ENCODE results near the gene ZSWIM6. TPM values are rescaled to one million over a fixed set of nuclear protein-coding genes. Genes with fewer than 3 reads are reported as not detected.

Gene ZSWIM6
- polyA plus RNA-seq, 2 of the 4 experiments (the other 2 are of a cell fraction): 8.9 to 18.0 TPM

DNA sequence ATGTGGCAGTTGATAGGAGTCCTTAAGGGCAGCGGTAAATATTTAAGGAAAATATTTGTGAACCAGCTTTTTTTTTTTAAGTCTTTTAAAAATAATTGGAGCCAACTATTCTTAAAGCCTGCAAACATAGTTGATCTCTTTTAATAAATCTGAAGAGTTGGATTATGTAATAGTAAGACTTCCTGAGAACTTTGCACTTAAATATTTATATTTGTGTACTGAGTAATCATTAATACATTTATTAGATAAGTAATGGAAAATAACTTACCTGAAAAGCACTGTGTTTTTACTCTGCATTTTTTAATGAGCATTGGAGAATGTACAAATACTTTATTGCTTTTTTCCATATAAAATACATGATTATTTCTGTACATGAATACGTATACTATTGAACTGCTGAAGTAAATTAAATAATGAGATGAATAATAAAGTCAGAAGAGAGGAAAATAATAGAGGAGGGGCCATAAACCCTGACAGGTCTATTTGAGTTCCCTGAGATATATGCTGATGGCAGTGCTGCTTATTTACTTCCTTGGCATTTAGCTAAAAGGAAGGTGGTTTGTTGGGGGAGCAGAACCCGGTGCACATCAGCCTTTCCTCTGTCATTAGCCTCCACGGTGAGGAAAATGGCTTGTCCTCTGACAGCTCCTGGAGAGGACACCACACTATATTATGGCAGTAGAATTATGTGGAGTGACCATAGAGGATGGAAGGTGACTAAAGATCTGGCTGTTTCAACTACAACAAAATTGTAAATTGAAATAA, 148.0 kb downstream of the ZSWIM6 start:
- POLR2A ChIA-PET: no interaction called here
- Histone ChIP-seq H3K4me1 (peaks cover 20% of the 10 kb centered on the region), H3K27ac (peak overlapping the region in 1 of 2 experiments; percentile 43; a peak in 1 of 6 replicates), H3K4me3 (no peak overlapping the region), H3K9me3 (no peaks in the 10 kb centered on the region), H3K4me2 (peak overlapping the region; percentile 53)
- CTCF ChIA-PET: interaction anchor here (0.9 kb wide), 1 partner anchor 92 kb away, joined by 3 read pairs; no protein-coding TSS in a partner anchor
- ATAC-seq (peak in 1 of 2 experiments; percentile 35; a peak in 1 of 6 replicates), FAIRE-seq (no peak), DNase-seq (ENCODE audit: low read depth in 1 of 2, low spot score in 1 of 2) (no peak)
- TF ChIP-seq TFCP2L1 (CRISPR knock-in tag; IDR thresholded peaks at IDR 0.05) (no peak), POLR2A (IDR thresholded peaks at IDR 0.05; ENCODE audit: low read length) (no peak), CEBPB (IDR thresholded peaks at IDR 0.05) (no peak), BHLHE40 (IDR thresholded peaks at IDR 0.05; ENCODE audit: low read depth, low read length) (no peak), ZFP36 (IDR thresholded peaks at IDR 0.05; ENCODE audit: borderline replicate concordance, partially characterized antibody) (no peak)
- TF ChIP-seq, protein P1, sequence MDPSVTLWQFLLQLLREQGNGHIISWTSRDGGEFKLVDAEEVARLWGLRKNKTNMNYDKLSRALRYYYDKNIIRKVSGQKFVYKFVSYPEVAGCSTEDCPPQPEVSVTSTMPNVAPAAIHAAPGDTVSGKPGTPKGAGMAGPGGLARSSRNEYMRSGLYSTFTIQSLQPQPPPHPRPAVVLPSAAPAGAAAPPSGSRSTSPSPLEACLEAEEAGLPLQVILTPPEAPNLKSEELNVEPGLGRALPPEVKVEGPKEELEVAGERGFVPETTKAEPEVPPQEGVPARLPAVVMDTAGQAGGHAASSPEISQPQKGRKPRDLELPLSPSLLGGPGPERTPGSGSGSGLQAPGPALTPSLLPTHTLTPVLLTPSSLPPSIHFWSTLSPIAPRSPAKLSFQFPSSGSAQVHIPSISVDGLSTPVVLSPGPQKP (IDR thresholded peaks at IDR 0.05; ENCODE audit: low read depth, low read length): no peak
- WGBS (ENCODE audit: missing lambda C conversion rate): 44% methylated on average over 4 of the region's 4 CpGs

DNA sequence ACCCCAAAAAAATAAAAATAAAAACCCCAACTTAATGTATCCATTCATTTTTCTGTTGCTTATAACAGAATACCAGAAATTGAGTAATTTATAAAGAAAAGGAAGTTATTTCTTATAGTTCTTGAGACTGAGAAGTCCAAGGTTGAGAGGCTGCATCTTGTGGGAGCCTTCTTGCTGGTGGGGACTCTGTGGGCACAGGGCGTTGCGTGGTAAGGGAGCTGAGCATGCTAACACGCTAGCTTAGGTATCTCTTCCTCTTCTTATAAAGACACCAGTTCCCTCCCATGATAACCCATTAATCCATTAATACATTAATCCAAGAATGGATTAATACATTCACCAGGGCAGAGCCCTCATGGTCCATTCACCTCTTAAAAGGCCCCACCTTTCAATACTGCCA, 150.9 kb downstream of the ZSWIM6 start:
- WGBS (ENCODE audit: missing lambda C conversion rate): 98% methylated on average over 3 of the region's 3 CpGs
- Histone ChIP-seq H3K4me2 (no peak overlapping the region), H3K4me1 (peaks cover 20% of the 10 kb centered on the region), H3K27ac (no peak overlapping the region), H3K4me3 (no peak overlapping the region), H3K9me3 (no peaks in the 10 kb centered on the region)
- ChIA-PET POLR2A (no interaction called here), CTCF (no interaction called here)
- no peak for DNase-seq (ENCODE audit: low read depth in 1 of 2, low spot score in 1 of 2)
- FAIRE-seq: no peak
- TF ChIP-seq KDM5A (IDR thresholded peaks at IDR 0.05) (no peak), EP300 (IDR thresholded peaks at IDR 0.05) (no peak), CBX8 (IDR thresholded peaks at IDR 0.05) (no peak), POLR2A (IDR thresholded peaks at IDR 0.05; ENCODE audit: low read length) (no peak), CHD2 (IDR thresholded peaks at IDR 0.05; ENCODE audit: low read length, partially characterized antibody) (no peak), EHF (CRISPR knock-in tag; IDR thresholded peaks at IDR 0.05) (no peak), ZC3H11A (IDR thresholded peaks at IDR 0.05) (no peak), PHF8 (IDR thresholded peaks at IDR 0.05; ENCODE audit: borderline replicate concordance, low read depth) (no peak), NFE2L2 (conservative IDR thresholded peaks at IDR 0.05; ENCODE audit: low read length) (no peak), TP53 (CRISPR knock-in tag; IDR thresholded peaks at IDR 0.05) (no peak), SREBF2 (IDR thresholded peaks at IDR 0.05) (no peak), HOXB13 (CRISPR knock-in tag; IDR thresholded peaks at IDR 0.05; ENCODE audit: low read depth) (no peak), GATA3 (IDR thresholded peaks at IDR 0.05; ENCODE audit: borderline replicate concordance) (no peak), MAFK (IDR thresholded peaks at IDR 0.05; ENCODE audit: partially characterized antibody) (no peak), MYC (IDR thresholded peaks at IDR 0.05; ENCODE audit: borderline replicate concordance, low read length) (no peak), HDAC2 (IDR thresholded peaks at IDR 0.05) (no peak), FOXS1 (CRISPR knock-in tag; IDR thresholded peaks at IDR 0.05) (no peak)
- ATAC-seq: no peak

DNA sequence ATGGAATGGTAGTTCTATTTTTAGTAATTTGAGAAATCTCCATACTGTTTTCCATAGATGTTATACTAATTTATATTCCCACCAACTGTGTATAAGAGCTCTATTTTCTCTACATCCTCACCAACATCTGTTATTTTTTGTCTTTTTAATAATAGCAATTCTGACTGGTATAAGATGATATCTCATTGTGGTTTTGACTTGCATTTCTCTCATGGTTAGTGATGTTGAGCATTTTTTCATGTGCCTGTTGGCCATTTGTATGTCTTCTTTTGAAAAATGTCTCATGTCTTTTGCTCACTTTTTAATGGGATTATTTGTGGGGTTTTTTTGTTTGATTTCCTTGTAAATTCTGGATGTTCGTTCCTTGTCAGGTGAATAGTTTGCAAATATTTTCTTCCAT, 154.4 kb downstream of the ZSWIM6 start:
- Histone ChIP-seq H3K4me3 (no peak overlapping the region), H3K27ac (no peak overlapping the region), H3K9me3 (no peaks in the 10 kb centered on the region), H3K4me1 (no peaks in the 10 kb centered on the region), H3K4me2 (no peak overlapping the region)
- ChIA-PET CTCF (no interaction called here), POLR2A (no interaction called here)
- no peak for DNase-seq (ENCODE audit: low read depth in 1 of 2, low spot score in 1 of 2)
- FAIRE-seq: peak; percentile 7
- no peak for ATAC-seq
- WGBS (ENCODE audit: missing lambda C conversion rate): 92% methylated on average over 1 of the region's 1 CpG
- TF ChIP-seq, protein P2, sequence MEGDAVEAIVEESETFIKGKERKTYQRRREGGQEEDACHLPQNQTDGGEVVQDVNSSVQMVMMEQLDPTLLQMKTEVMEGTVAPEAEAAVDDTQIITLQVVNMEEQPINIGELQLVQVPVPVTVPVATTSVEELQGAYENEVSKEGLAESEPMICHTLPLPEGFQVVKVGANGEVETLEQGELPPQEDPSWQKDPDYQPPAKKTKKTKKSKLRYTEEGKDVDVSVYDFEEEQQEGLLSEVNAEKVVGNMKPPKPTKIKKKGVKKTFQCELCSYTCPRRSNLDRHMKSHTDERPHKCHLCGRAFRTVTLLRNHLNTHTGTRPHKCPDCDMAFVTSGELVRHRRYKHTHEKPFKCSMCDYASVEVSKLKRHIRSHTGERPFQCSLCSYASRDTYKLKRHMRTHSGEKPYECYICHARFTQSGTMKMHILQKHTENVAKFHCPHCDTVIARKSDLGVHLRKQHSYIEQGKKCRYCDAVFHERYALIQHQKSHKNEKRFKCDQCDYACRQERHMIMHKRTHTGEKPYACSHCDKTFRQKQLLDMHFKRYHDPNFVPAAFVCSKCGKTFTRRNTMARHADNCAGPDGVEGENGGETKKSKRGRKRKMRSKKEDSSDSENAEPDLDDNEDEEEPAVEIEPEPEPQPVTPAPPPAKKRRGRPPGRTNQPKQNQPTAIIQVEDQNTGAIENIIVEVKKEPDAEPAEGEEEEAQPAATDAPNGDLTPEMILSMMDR (IDR thresholded peaks at IDR 0.05): no peak
- TF ChIP-seq RARB (CRISPR knock-in tag; IDR thresholded peaks at IDR 0.05): no peak
- TF ChIP-seq, protein P3, sequence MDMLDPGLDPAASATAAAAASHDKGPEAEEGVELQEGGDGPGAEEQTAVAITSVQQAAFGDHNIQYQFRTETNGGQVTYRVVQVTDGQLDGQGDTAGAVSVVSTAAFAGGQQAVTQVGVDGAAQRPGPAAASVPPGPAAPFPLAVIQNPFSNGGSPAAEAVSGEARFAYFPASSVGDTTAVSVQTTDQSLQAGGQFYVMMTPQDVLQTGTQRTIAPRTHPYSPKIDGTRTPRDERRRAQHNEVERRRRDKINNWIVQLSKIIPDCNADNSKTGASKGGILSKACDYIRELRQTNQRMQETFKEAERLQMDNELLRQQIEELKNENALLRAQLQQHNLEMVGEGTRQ (IDR thresholded peaks at IDR 0.05): no peak
- no peak for TF ChIP-seq TFCP2L1 (CRISPR knock-in tag; IDR thresholded peaks at IDR 0.05)
- no peak for TF ChIP-seq NFE2L2 (conservative IDR thresholded peaks at IDR 0.05; ENCODE audit: low read length)
- TF ChIP-seq, protein P4, sequence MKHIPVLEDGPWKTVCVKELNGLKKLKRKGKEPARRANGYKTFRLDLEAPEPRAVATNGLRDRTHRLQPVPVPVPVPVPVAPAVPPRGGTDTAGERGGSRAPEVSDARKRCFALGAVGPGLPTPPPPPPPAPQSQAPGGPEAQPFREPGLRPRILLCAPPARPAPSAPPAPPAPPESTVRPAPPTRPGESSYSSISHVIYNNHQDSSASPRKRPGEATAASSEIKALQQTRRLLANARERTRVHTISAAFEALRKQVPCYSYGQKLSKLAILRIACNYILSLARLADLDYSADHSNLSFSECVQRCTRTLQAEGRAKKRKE (CRISPR knock-in tag; IDR thresholded peaks at IDR 0.05; ENCODE audit: low read depth): no peak
- TF ChIP-seq BHLHE40 (IDR thresholded peaks at IDR 0.05; ENCODE audit: low read depth, low read length): no peak
- TF ChIP-seq CBX8 (IDR thresholded peaks at IDR 0.05): no peak
- TF ChIP-seq TP53 (CRISPR knock-in tag; IDR thresholded peaks at IDR 0.05): no peak
- no peak for TF ChIP-seq FOSL2 (IDR thresholded peaks at IDR 0.05)
- TF ChIP-seq FOSL2 (CRISPR knock-in tag; IDR thresholded peaks at IDR 0.05): no peak
- TF ChIP-seq RAD21 (conservative IDR thresholded peaks at IDR 0.05 in 1 of 2, IDR thresholded peaks at IDR 0.05 in 1 of 2): no peak
- TF ChIP-seq NPAS2 (CRISPR knock-in tag; IDR thresholded peaks at IDR 0.05; ENCODE audit: borderline replicate concordance): no peak
- TF ChIP-seq FOSB (CRISPR knock-in tag; IDR thresholded peaks at IDR 0.05): no peak
